HG02852 (cell line): ENCODE measurements around the gene BNIP5.
A peak's percentile ranks its signal among the peaks of the same experiment; 100 is the strongest.
"Not testable (repeated sequence)": the region's sequence is repeated elsewhere in the genome, so short reads cannot be mapped to it uniquely, and the experiment has no call there.

Experiments
- ATAC-seq: cut with Tn5 transposase; IDR thresholded peaks from one replicate; pipeline ENCODE4 v1.9.1; 2021; ENCODE audit warnings: mild to moderate bottlenecking, moderate library complexity; ENCODE audit not compliant: unreplicated experiment

The BNIP5 gene

GRCh38 chr6:36345681-36346466 lies 9.2 kb upstream of the BNIP5 start:
- ATAC-seq, result no peak

- no peak for ATAC-seq
Observed at GRCh38 chr6:36343109-36343680, 6.5 kb upstream of the BNIP5 start.

GRCh38 chr6:36340618-36341454 lies 4.1 kb upstream of the BNIP5 start:
- peak; percentile 47 for ATAC-seq

- no peak for ATAC-seq
Observed at GRCh38 chr6:36340306-36340617, 3.6 kb upstream of the BNIP5 start.

- no peak for ATAC-seq
Observed at GRCh38 chr6:36339146-36339545, 2.5 kb upstream of the BNIP5 start.

- ATAC-seq, result not testable (repeated sequence)
Observed at GRCh38 chr6:36338223-36338622, 1.5 kb upstream of the BNIP5 start.

- ATAC-seq, result no peak
Observed at GRCh38 chr6:36337814-36338213, 1.1 kb upstream of the BNIP5 start.

GRCh38 chr6:36336208-36336710 lies 429 bp downstream of the BNIP5 start:
- no peak for ATAC-seq

- ATAC-seq, result no peak
Observed at GRCh38 chr6:36335465-36336207, 1.1 kb downstream of the BNIP5 start.

- ATAC-seq, result no peak
Observed at GRCh38 chr6:36334832-36335459, 1.7 kb downstream of the BNIP5 start.

GRCh38 chr6:36333931-36334725 lies 2.6 kb downstream of the BNIP5 start:
- no peak for ATAC-seq

- ATAC-seq, result no peak
Observed at GRCh38 chr6:36333171-36333895, 3.4 kb downstream of the BNIP5 start.

- ATAC-seq, result no peak
Observed at GRCh38 chr6:36331381-36331780, 5.3 kb downstream of the BNIP5 start.

GRCh38 chr6:36330366-36330765 lies 6.3 kb downstream of the BNIP5 start:
- no peak for ATAC-seq

- ATAC-seq, result no peak
Observed at GRCh38 chr6:36329798-36330291, 6.8 kb downstream of the BNIP5 start.

GRCh38 chr6:36328600-36328999 lies 8.1 kb downstream of the BNIP5 start:
- ATAC-seq, result no peak

GRCh38 chr6:36327919-36328236 lies 8.8 kb downstream of the BNIP5 start:
- ATAC-seq, result no peak

GRCh38 chr6:36327226-36327918 lies 9.3 kb downstream of the BNIP5 start:
- no peak for ATAC-seq
